ENCODE measurements around the gene NPTX1. TPM values are rescaled to one million over a fixed set of nuclear protein-coding genes. Genes with fewer than 3 reads are reported as not detected.
A peak's percentile ranks its signal among the peaks of the same experiment; 100 is the strongest.

The NPTX1 gene
- total and polyA plus RNA-seq, 9 donors: 0.02 to 19.8 (median 0.33) TPM; not detected in 1

GRCh38 chr17:80441598-80442322 lies 34.6 kb downstream of the NPTX1 start:
- H3K9me3 ChIP-seq: no peaks in the 10 kb centered on the region
- intact Hi-C loops (cut with DNase I): no loop called here
- no peak overlapping the region for H3K27ac ChIP-seq
- no peaks in the 10 kb centered on the region for H3K27me3 ChIP-seq
- 86 to 91% (median 87%) methylated on average over 14 of the region's 14 CpGs for WGBS, 3 donors
- DNase-seq: no peak
- no peaks in the 10 kb centered on the region for H3K36me3 ChIP-seq
- no peak for TF ChIP-seq EP300 (IDR thresholded peaks at IDR 0.05)
- TF ChIP-seq POLR2A (IDR thresholded peaks at IDR 0.05): no peak
- no peak for TF ChIP-seq CTCF (IDR thresholded peaks at IDR 0.05)
- H3K4me1 ChIP-seq (ENCODE audit: insufficient read depth): no peaks in the 10 kb centered on the region
- H3K4me3 ChIP-seq: no peak overlapping the region

DNA sequence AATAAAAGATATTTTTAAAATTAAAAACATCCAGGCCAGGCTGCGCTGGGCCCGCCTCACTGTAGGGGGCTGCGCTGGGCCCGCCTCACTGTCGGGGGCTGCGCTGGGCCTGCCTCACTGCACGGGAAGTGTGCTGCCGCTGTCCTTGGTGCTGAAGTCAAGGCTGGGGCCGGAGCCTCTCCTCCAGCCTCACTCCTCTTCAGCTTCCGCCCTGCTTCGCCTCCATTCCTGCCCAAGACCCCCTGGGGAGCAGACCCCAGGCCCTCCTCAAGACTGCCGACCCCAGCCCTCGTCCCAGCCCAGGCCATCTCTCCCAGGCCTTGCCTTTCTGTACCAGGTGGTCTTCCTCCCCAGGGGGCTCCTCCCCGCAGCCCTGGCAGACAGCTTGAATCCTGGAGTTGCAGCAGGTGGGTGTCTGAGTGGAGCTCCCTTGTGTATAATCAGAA lies 35.3 kb downstream of the NPTX1 start:
- Histone ChIP-seq H3K4me3 (no peak overlapping the region), H3K27ac (no peak overlapping the region), H3K36me3 (no peaks in the 10 kb centered on the region), H3K4me1 (ENCODE audit: insufficient read depth) (no peaks in the 10 kb centered on the region), H3K27me3 (no peaks in the 10 kb centered on the region), H3K9me3 (no peaks in the 10 kb centered on the region)
- TF ChIP-seq EP300 (IDR thresholded peaks at IDR 0.05) (no peak), CTCF (IDR thresholded peaks at IDR 0.05) (no peak), POLR2A (IDR thresholded peaks at IDR 0.05) (no peak)
- DNase-seq: peak in 4 of 5 donors; percentile 52 to 77 (median 74)
- intact Hi-C loops (cut with DNase I): no loop called here
- WGBS, 3 donors: 16 to 19% (median 17%) methylated on average over 14 of the region's 14 CpGs

GRCh38 chr17:80439499-80439898 lies 36.9 kb downstream of the NPTX1 start:
- Histone ChIP-seq H3K27ac (no peak overlapping the region), H3K27me3 (no peaks in the 10 kb centered on the region), H3K9me3 (no peaks in the 10 kb centered on the region), H3K36me3 (no peaks in the 10 kb centered on the region), H3K4me3 (no peak overlapping the region), H3K4me1 (ENCODE audit: insufficient read depth) (no peaks in the 10 kb centered on the region)
- no peak for DNase-seq
- intact Hi-C loops (cut with DNase I): loop anchor here in 1 of 4 donors (10.0 kb wide), 1 partner anchor 665 kb away; no protein-coding TSS in a partner anchor
- 65 to 76% (median 66%) methylated on average over 9 of the region's 9 CpGs for WGBS, 3 donors
- TF ChIP-seq POLR2A (IDR thresholded peaks at IDR 0.05) (no peak), EP300 (IDR thresholded peaks at IDR 0.05) (no peak), CTCF (IDR thresholded peaks at IDR 0.05) (no peak)

DNA sequence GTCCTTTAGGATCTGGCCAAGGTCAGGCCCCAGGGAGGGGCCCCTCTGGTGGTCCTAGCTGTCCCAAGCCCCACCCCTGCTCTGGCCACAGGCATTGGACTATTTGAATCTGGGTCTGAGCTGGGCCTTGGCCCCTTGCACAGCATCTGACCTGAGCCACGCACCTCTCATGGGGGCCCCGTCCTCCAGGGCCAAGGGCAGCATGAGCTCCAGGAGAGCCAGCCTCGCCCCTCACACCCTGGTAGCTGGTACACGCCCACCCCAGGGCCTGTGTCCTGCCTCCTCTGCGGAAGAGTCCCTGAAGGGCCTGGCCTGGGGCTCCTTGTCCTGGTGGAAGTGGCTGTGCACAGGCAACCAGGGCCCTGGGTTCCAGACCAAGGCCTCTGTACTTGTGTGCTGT lies 37.6 kb downstream of the NPTX1 start:
- no peaks in the 10 kb centered on the region for H3K9me3 ChIP-seq
- no peak for DNase-seq
- no peak overlapping the region for H3K27ac ChIP-seq
- no peaks in the 10 kb centered on the region for H3K36me3 ChIP-seq
- no peak overlapping the region for H3K4me3 ChIP-seq
- TF ChIP-seq CTCF (IDR thresholded peaks at IDR 0.05) (no peak), POLR2A (IDR thresholded peaks at IDR 0.05) (no peak), EP300 (IDR thresholded peaks at IDR 0.05) (no peak)
- intact Hi-C loops (cut with DNase I): loop anchor here in 1 of 4 donors (10.0 kb wide), 1 partner anchor 666 kb away; no protein-coding TSS in a partner anchor
- no peaks in the 10 kb centered on the region for H3K4me1 ChIP-seq (ENCODE audit: insufficient read depth)
- H3K27me3 ChIP-seq: no peaks in the 10 kb centered on the region
- 96 to 100% (median 97%) methylated on average over 4 to 5 of the region's 5 CpGs for WGBS, 3 donors
